Amniotic epithelial cell (primary cell): ENCODE results near the gene GAB1.

ENCODE experiments used
- DNase-seq: peaks from one replicate; pipeline ENCODE4 v3.0.0-alpha.2; 2010; ENCODE audit warnings: low read depth

The GAB1 gene

GRCh38 chr4:143489106-143489505 lies 152.4 kb downstream of the GAB1 start:
- DNase-seq: peak; percentile 24

- DNase-seq: no peak
These were observed 161.3 kb downstream of the GAB1 start for GRCh38 chr4:143498021-143498420.

GRCh38 chr4:143502231-143502630 lies 165.6 kb downstream of the GAB1 start:
- DNase-seq: no peak

GRCh38 chr4:143506031-143506430 lies 169.4 kb downstream of the GAB1 start:
- no peak for DNase-seq

GRCh38 chr4:143511906-143512305 lies 175.2 kb downstream of the GAB1 start:
- no peak for DNase-seq

- DNase-seq: no peak
These were observed 176.3 kb downstream of the GAB1 start for GRCh38 chr4:143512978-143513313.

- peak; percentile 97 for DNase-seq
These were observed 176.9 kb downstream of the GAB1 start, which contains the start of gene SMARCA5 for GRCh38 chr4:143513314-143514168. Gene SMARCA5, plus strand, starts transcription at chr4:143513702. Its CDS starts 223 bp downstream, at chr4:143513925.

GRCh38 chr4:143514169-143514495 lies 177.5 kb downstream of the GAB1 start:
- DNase-seq: no peak

- DNase-seq: peak; percentile 52
These were observed 177.8 kb downstream of the GAB1 start for GRCh38 chr4:143514497-143514896.

GRCh38 chr4:143514901-143515300 lies 178.2 kb downstream of the GAB1 start:
- DNase-seq: no peak

GRCh38 chr4:143515905-143516304 lies 179.2 kb downstream of the GAB1 start:
- no peak for DNase-seq

GRCh38 chr4:143517764-143518163 lies 181.1 kb downstream of the GAB1 start:
- no peak for DNase-seq
